ENCODE results near the gene COL9A1. TPM values are rescaled to one million over a fixed set of nuclear protein-coding genes. Genes with fewer than 3 reads are reported as not detected.

The COL9A1 gene
- polyA plus RNA-seq, 1 of the 3 experiments (the other 2 are of a cell fraction): 0.05 TPM

Other genes with a start within 250 kb of the COL9A1 start
- 2.6 and 3.4 TPM in 2 replicates for gene FAM135A, start 110.4 kb upstream of the COL9A1 start, polyA plus RNA-seq (2012; rRNA removed)